NT2/D1 (cell line): ENCODE measurements around the gene JAKMIP2.

Experiments used
- SUZ12 ChIP-seq: IDR thresholded peaks from 2 replicates; pipeline ENCODE4 v1.6.1; 2011; ENCODE audit not compliant: insufficient read length, insufficient read depth; ENCODE audit errors: extremely low read depth
- YY1 ChIP-seq: IDR thresholded peaks from 2 replicates; pipeline ENCODE4 v1.6.1; 2011; ENCODE audit not compliant: insufficient read length, insufficient read depth
- ZNF274 ChIP-seq: IDR thresholded peaks from 2 replicates; pipeline ENCODE4 v1.6.1; 2011; ENCODE audit warnings: mild to moderate bottlenecking, low read depth, low read length

DNA sequence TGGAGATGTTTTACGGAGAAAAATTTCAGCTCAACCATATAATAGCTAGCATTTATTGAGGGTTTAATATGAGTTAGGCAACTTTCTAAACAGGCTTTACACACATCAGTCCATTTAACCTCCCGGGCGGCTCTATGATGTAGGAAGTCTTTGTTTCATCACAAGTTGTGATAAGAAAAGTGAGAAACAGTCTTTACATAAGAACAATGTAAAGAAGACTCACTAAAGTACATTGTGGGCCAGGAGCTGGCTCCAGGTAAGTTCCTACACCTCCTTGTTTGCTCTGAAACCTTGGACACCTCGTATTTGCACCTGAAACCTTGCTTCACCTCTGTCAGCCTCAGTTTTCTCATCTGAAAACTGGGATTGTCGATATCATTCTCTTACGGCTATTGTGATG lies 116.1 kb downstream of the JAKMIP2 start:
- TF ChIP-seq YY1 (no peak), ZNF274 (no peak), SUZ12 (no peak)
